Measurements from ENCODE around the gene PHF11. TPM values are rescaled to one million over a fixed set of nuclear protein-coding genes. Genes with fewer than 3 reads are reported as not detected.

PHF11 gene
- 15.1 TPM for total RNA-seq
- long read RNA-seq, transcript PHF11-202 (10 exons, 1,359 nt) = major isoform, 9 of 12 reads
- long read RNA-seq, partial matches to known transcripts = 0 of 12 reads
- long read RNA-seq, other reads (novel, unspliced or antisense) = 3 of 12 reads

DNA sequence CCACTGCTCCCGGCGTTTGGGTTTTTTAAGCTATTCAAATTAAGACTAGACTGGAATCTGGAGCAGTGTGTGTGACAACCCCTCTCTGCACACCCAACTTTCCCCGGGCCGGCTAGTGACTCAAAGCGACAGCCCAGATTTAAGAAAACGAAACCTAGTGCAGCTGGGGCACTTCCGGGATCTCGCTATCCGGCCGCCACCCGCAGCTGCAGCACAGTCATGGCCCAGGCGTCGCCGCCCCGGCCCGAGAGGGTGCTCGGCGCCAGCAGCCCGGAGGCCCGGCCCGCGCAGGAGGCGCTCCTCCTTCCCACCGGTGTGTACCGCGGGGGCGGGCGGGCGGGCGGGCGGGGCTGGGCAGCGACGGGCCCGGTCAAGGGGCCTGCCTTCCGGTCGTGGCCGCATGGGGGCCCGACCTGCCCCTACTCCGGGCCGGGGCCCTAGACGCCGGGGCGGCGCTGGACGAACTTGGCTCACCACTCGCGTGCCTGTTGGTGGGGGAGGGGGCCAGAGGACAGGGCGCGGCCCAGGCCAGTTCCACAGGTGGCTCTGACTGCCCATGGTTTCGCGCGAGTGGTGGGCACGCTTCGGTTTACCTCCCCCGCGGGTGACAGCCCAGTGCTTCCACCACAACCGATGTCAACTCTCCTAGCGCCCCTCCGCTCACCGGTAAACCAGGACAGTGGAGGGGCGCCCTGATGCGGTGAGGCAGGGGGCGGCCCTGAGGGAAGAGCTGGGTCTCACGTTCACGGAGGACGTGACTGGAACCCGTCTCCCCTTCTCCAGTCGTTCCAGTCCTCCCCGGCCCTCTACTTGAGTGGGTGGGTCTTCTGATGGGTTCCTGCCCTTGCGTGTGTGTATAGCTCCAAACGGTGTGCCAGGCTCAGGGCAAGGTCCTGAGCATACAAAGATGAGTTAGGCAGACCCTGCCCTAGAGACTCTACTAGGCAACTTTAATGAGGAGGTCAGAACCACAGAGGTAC is at the start of gene PHF11:
PHF11 (plus strand) TSS at position 171 of the 980 bp plus-strand sequence; CDS start at position 220, 49 bp downstream.
- Histone ChIP-seq H3K27me3 (ENCODE audit: low read depth) (no peaks in the 10 kb centered on the region), H3K9me3 (replicated peaks) (no peaks in the 10 kb centered on the region), H3K4me1 (peaks cover 19% of the 10 kb centered on the region), H3K27ac (replicated peaks) (peak within 1 kb of the TSS; percentile 98), H3K36me3 (peaks cover 3% of the 10 kb centered on the region), H3K4me3 (peak within 1 kb of the TSS; percentile 86)
- intact Hi-C loops (cut with micrococcal nuclease) = no loop called here
- DNase-seq = peak; percentile 81
- TF ChIP-seq, protein P1, sequence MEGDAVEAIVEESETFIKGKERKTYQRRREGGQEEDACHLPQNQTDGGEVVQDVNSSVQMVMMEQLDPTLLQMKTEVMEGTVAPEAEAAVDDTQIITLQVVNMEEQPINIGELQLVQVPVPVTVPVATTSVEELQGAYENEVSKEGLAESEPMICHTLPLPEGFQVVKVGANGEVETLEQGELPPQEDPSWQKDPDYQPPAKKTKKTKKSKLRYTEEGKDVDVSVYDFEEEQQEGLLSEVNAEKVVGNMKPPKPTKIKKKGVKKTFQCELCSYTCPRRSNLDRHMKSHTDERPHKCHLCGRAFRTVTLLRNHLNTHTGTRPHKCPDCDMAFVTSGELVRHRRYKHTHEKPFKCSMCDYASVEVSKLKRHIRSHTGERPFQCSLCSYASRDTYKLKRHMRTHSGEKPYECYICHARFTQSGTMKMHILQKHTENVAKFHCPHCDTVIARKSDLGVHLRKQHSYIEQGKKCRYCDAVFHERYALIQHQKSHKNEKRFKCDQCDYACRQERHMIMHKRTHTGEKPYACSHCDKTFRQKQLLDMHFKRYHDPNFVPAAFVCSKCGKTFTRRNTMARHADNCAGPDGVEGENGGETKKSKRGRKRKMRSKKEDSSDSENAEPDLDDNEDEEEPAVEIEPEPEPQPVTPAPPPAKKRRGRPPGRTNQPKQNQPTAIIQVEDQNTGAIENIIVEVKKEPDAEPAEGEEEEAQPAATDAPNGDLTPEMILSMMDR (IDR thresholded peaks at IDR 0.05; ENCODE audit: borderline replicate concordance) = peak; percentile 46

DNA sequence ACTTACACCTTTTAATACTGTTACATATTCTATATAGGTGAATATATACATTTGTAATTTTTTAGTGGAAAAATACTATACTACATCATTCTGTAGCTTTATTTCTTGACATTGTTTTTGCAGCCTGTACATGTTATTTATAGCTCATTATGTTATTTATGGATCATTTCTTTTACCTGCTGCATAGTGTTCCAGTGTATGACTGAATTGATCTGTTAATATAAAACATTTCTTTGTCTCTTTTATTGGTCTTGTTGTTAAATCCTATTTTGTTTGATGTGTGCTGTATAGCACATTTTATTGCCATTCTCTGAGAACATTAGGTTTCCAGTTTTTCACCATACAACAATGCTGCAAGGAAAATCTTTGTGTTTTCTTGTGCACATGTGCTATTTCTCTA is 49.3 kb upstream of the PHF11 start:
- Histone ChIP-seq H3K27ac (replicated peaks) (peak overlapping the region; percentile 96), H3K4me3 (peak overlapping the region; percentile 7), H3K36me3 (no peaks in the 10 kb centered on the region), H3K9me3 (replicated peaks) (no peaks in the 10 kb centered on the region), H3K27me3 (ENCODE audit: low read depth) (no peaks in the 10 kb centered on the region), H3K4me1 (peaks cover 60% of the 10 kb centered on the region)
- no peak for DNase-seq
- TF ChIP-seq, protein P1 (IDR thresholded peaks at IDR 0.05; ENCODE audit: borderline replicate concordance) = no peak
- intact Hi-C loops (cut with micrococcal nuclease) = no loop called here

DNA sequence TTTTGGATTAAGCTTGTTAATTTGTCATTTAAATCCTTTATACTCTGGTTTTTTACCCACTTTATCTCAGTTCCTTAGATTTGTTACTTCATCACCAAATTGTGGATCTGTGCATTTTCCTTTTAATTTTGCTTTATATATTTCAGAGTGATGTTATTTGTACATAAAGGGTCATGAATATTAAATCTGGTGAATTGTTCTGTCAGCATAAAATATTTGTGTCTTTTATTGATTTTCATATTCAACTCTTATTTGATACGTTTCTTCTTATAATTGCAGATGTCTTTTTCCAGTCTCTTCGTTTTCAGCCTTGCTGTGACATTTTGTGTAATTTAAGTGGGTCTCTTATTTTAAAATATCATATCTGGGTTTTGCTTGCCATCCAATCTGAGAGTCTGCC is 47.0 kb upstream of the PHF11 start:
- no peak for DNase-seq
- no peak overlapping the region for H3K27ac ChIP-seq (replicated peaks)
- TF ChIP-seq, protein P1 (IDR thresholded peaks at IDR 0.05; ENCODE audit: borderline replicate concordance) = no peak
- no peaks in the 10 kb centered on the region for H3K9me3 ChIP-seq (replicated peaks)
- H3K4me3 ChIP-seq = no peak overlapping the region
- peaks cover 50% of the 10 kb centered on the region for H3K4me1 ChIP-seq
- H3K36me3 ChIP-seq = no peaks in the 10 kb centered on the region
- no peaks in the 10 kb centered on the region for H3K27me3 ChIP-seq (ENCODE audit: low read depth)
- intact Hi-C loops (cut with micrococcal nuclease) = no loop called here

DNA sequence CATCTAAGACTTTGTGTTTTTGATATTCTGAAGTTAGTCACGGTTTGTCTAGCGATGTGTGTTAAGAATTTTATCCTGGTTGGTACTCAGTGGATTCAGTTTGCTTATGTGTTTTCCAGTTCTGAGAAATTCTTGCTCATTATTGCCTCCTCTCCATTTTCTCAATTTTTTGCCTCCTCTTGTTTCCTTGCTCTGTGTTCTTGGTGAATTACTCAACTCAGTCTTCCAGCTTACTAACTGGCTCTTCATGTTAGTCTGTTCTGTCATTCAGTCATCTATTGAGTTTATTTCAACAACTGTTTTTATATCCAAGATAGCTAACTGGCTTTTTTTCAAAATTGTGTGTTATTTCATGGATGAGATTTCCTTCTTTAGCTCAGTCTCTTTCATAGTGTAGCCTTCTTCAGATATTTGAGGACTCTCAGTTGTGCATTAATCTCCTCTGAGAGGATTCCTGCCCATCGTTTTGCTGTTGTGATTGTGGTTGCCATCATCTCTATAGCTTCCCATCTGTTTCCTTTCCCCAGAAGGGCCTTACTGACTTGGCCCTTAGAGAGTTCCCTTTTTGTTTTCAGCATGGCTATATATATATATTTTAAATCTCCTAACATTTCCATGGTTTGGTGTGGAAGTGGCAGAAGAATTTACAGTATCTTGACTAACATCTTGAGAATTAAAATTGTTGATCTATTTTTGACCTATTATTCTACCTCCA is 45.5 kb upstream of the PHF11 start:
- peaks cover 44% of the 10 kb centered on the region for H3K4me1 ChIP-seq
- TF ChIP-seq, protein P1 (IDR thresholded peaks at IDR 0.05; ENCODE audit: borderline replicate concordance) = no peak
- H3K4me3 ChIP-seq = no peak overlapping the region
- intact Hi-C loops (cut with micrococcal nuclease) = no loop called here
- no peaks in the 10 kb centered on the region for H3K36me3 ChIP-seq
- no peak overlapping the region for H3K27ac ChIP-seq (replicated peaks)
- no peak for DNase-seq
- H3K27me3 ChIP-seq (ENCODE audit: low read depth) = no peaks in the 10 kb centered on the region
- no peaks in the 10 kb centered on the region for H3K9me3 ChIP-seq (replicated peaks)

DNA sequence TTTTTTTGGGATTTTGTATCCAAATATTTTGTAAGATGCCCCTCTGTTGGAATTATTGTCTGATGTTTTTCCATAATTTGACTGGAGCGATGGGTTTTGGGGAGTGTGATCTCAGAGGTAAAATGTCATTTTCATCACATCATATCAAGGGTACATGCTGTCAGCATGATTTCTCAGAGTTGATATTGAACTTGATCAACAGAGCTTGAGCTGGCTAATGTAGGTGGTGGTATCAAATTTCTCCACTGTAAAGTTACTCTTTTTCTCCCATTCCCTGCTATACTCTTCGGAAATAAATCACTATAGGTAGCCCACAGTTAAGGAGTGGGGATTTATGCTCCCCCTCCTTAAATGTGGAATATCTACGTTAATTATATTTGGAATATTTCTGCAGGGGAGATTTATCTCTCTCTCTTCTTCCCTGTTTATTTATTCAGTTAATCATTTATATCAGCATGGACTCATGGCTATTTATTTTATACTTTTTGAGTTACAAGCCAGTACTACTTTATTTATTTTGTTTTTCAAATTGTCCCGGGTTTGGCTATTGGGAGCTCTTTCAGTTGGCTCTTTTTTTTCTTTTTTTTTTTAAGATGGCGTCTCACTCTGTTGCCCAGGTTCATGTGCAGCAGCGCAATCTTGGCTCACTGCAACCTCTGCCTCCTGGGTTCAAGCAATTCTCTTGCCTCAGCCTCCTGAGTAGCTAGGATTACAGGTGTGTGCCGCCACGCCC is 42.9 kb upstream of the PHF11 start:
- H3K27me3 ChIP-seq (ENCODE audit: low read depth) = no peaks in the 10 kb centered on the region
- H3K4me3 ChIP-seq = no peak overlapping the region
- H3K36me3 ChIP-seq = no peaks in the 10 kb centered on the region
- intact Hi-C loops (cut with micrococcal nuclease) = no loop called here
- no peak overlapping the region for H3K27ac ChIP-seq (replicated peaks)
- H3K4me1 ChIP-seq = peaks cover 18% of the 10 kb centered on the region
- TF ChIP-seq, protein P1 (IDR thresholded peaks at IDR 0.05; ENCODE audit: borderline replicate concordance) = no peak
- no peaks in the 10 kb centered on the region for H3K9me3 ChIP-seq (replicated peaks)
- DNase-seq = no peak
